MCF 10A (cell line): ENCODE data around the gene MYO1D. TPM values are rescaled to one million over a fixed set of nuclear protein-coding genes. Genes with fewer than 3 reads are reported as not detected.

ENCODE experiments used
- BruUV-seq: library from RNA; stranded (reverse); fragments of 400-500 nt; replicated peaks from 2 replicates; lab custom pipeline; 2021; lab: Mats Ljungman, UMichigan
- CTCF ChIA-PET: fragments of 300-600 bp; sonication (Branson Sonifier 250); formaldehyde crosslinking; extraction: SDS; loops from one replicate; lab custom pipeline; 2021; ENCODE audit warnings: antibody characterized with exemption, inconsistent platforms; lab: Yijun Ruan, JAX
- POLR2A ChIA-PET: fragments of 300-600, 350-650 bp; sonication (Branson Sonifier 250); formaldehyde crosslinking; extraction: SDS; loops from one replicate; lab custom pipeline; 2020; ENCODE audit warnings: antibody characterized with exemption, inconsistent platforms; lab: Yijun Ruan, JAX
- DNase-seq: peaks from one replicate; pipeline ENCODE4 v3.0.0-alpha.2; 2018; ENCODE audit not compliant: unreplicated experiment
- H3K27ac Mint-ChIP-seq: one replicate; pipeline ENCODE4 v1.8.0; 2022; ENCODE audit warnings: mild to moderate bottlenecking, low read depth, mixed read lengths; ENCODE audit not compliant: unreplicated experiment
- H3K27me3 Mint-ChIP-seq: one replicate; pipeline ENCODE4 v1.8.0; 2022; ENCODE audit warnings: mixed read lengths; ENCODE audit not compliant: insufficient read depth, unreplicated experiment
- H3K36me3 Mint-ChIP-seq: one replicate; pipeline ENCODE4 v1.8.0; 2022; ENCODE audit warnings: mild to moderate bottlenecking, moderate library complexity, mixed read lengths; ENCODE audit not compliant: insufficient read depth, unreplicated experiment
- H3K4me1 Mint-ChIP-seq: one replicate; pipeline ENCODE4 v1.8.0; 2022; ENCODE audit warnings: mixed read lengths; ENCODE audit not compliant: insufficient read depth, unreplicated experiment
- H3K4me3 Mint-ChIP-seq: one replicate; pipeline ENCODE4 v1.8.0; 2022; ENCODE audit warnings: mild to moderate bottlenecking, moderate library complexity, mixed read lengths; ENCODE audit not compliant: unreplicated experiment
- H3K9me3 Mint-ChIP-seq: one replicate; pipeline ENCODE4 v1.8.0; 2022; ENCODE audit warnings: mixed read lengths; ENCODE audit not compliant: unreplicated experiment
- CTCF ChIP-seq: fragments of 200-600 bp; IDR thresholded peaks from one replicate; pipeline ENCODE4 v1.8.0; 2022; ENCODE audit warnings: antibody characterized with exemption, mild to moderate bottlenecking; ENCODE audit not compliant: unreplicated experiment
- intact Hi-C: fragments of 100-400 bp; cut with micrococcal nuclease; formaldehyde crosslinking; loops from 2 replicates; pipeline ENCODE4 v1.14.1; 2022
- total RNA-seq: library from RNA; stranded (reverse); gene quantifications from 2 replicates; pipeline ENCODE4 v1.2.3, GENCODE V29; 2022

Gene MYO1D
- total RNA-seq, 1 experiment from 2014 or later = 30.5 TPM

GRCh38 chr17:32696426-32696825, 180.5 kb downstream of the MYO1D start:
- Mint-ChIP-seq H3K27ac (no peak overlapping the region), H3K9me3 (no peaks in the 10 kb centered on the region), H3K4me3 (no peak overlapping the region), H3K27me3 (no peaks in the 10 kb centered on the region), H3K4me1 (no peaks in the 10 kb centered on the region), H3K36me3 (no peaks in the 10 kb centered on the region)
- POLR2A ChIA-PET = interaction anchor here (0.9 kb wide), 1 partner anchor 10 kb away, joined by 4 read pairs; no protein-coding TSS in a partner anchor
- intact Hi-C loops = no loop called here
- DNase-seq = no peak
- CTCF ChIA-PET = interaction anchor here (0.6 to 1.0 kb wide), 3 partner anchors 38 to 1054 kb away, joined by 3 to 5 read pairs (median 3); no protein-coding TSS in a partner anchor
- BruUV-seq = no TSS peak
- TF ChIP-seq CTCF = no peak

- ChIA-PET POLR2A (interaction anchor here (0.9 kb wide), 1 partner anchor 10 kb away, joined by 4 read pairs; no protein-coding TSS in a partner anchor), CTCF (interaction anchor here (0.7 kb wide), 1 partner anchor 37 kb away, joined by 3 read pairs; no protein-coding TSS in a partner anchor)
Observed at GRCh38 chr17:32695864-32696263, 181.1 kb downstream of the MYO1D start.

GRCh38 chr17:32693194-32693897, 183.6 kb downstream of the MYO1D start:
- Mint-ChIP-seq H3K27me3 (no peaks in the 10 kb centered on the region), H3K9me3 (no peaks in the 10 kb centered on the region), H3K4me3 (no peak overlapping the region), H3K36me3 (no peaks in the 10 kb centered on the region), H3K4me1 (no peaks in the 10 kb centered on the region), H3K27ac (no peak overlapping the region)
- no peak for DNase-seq
- ChIA-PET POLR2A (interaction anchor here (0.5 kb wide), 1 partner anchor 31 kb away, joined by 4 read pairs; no protein-coding TSS in a partner anchor), CTCF (interaction anchor here (1.0 kb wide), 1 partner anchor 24 kb away, joined by 4 read pairs; no protein-coding TSS in a partner anchor)
- no peak for TF ChIP-seq CTCF
- BruUV-seq = no TSS peak
- intact Hi-C loops = no loop called here

More at GRCh38 chr17:32695864-32696263, 181.1 kb downstream of the MYO1D start:
- no peak overlapping the region for H3K27ac Mint-ChIP-seq
- H3K4me3 Mint-ChIP-seq = no peak overlapping the region
- no peaks in the 10 kb centered on the region for H3K4me1 Mint-ChIP-seq
- BruUV-seq = no TSS peak
- TF ChIP-seq CTCF = no peak
- DNase-seq = no peak
- H3K9me3 Mint-ChIP-seq = no peaks in the 10 kb centered on the region
- intact Hi-C loops = no loop called here
- no peaks in the 10 kb centered on the region for H3K27me3 Mint-ChIP-seq
- no peaks in the 10 kb centered on the region for H3K36me3 Mint-ChIP-seq

- Mint-ChIP-seq H3K9me3 (no peaks in the 10 kb centered on the region), H3K27ac (no peak overlapping the region), H3K27me3 (no peaks in the 10 kb centered on the region), H3K36me3 (no peaks in the 10 kb centered on the region), H3K4me1 (no peaks in the 10 kb centered on the region), H3K4me3 (no peak overlapping the region)
- DNase-seq = no peak
- BruUV-seq = no TSS peak
- TF ChIP-seq CTCF = no peak
- intact Hi-C loops = no loop called here
- CTCF ChIA-PET = interaction anchor here (1.0 to 1.2 kb wide), 2 partner anchors 25 to 33 kb away, joined by 4 read pairs; no protein-coding TSS in a partner anchor
- POLR2A ChIA-PET = interaction anchor here (0.6 to 0.7 kb wide), 2 partner anchors 233 to 1152 kb away, joined by 3 read pairs; no protein-coding TSS in a partner anchor
Observed at GRCh38 chr17:32692179-32692578, 184.7 kb downstream of the MYO1D start.
